ENCODE data around the gene ZNF862. TPM values are rescaled to one million over a fixed set of nuclear protein-coding genes. Genes with fewer than 3 reads are reported as not detected.
"Not testable (repeated sequence)": the region's sequence is repeated elsewhere in the genome, so short reads cannot be mapped to it uniquely, and the experiment has no call there.

ZNF862 gene
- polyA plus RNA-seq, 1 of the 3 experiments (the other 2 are of a cell fraction), result 17.3 TPM

DNA sequence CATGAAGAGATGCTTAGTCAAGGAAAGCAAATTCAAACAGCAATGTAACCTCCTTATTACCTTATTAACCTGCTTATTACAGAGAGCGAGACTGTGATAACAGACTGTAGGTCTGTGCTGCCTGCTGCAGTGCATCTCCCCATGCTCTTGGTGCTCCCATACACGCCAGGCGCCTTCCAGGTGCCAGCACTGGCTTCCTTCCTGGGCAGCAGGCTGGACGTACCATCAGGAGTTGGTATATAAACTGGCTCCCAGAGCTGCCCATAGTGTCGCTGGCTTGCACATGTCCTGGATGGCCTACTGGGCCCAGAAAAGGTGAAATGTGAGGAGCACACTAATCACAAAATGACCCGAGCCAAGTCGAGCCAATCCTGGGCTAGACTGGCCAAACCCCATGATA, 49.1 kb downstream of the ZNF862 start:
- Histone ChIP-seq H3K9me3 (no peaks in the 10 kb centered on the region), H3K27me3 (ENCODE audit: insufficient read depth) (no peaks in the 10 kb centered on the region), H3K79me2 (ENCODE audit: insufficient read depth) (no peaks in the 10 kb centered on the region), H3K27ac (ENCODE audit: low read depth in 2 of 2, low read length in 1 of 2) (no peak overlapping the region), H3K4me2 (no peak overlapping the region), H3K9me2 (no peaks in the 10 kb centered on the region), H3K4me1 (ENCODE audit: control insufficient read depth in 1 of 2, insufficient read depth in 2 of 2, low read depth in 1 of 2, low read length in 1 of 2) (no peaks in the 10 kb centered on the region; a peak in 1 of 4 replicates), H4K20me1 (ENCODE audit: insufficient read depth) (no peaks in the 10 kb centered on the region), H3F3A (replicated peaks; ENCODE audit: insufficient read depth) (no peaks in the 10 kb centered on the region), H3K36me3 (replicated peaks in 1 of 2; ENCODE audit: control insufficient read depth in 1 of 2, insufficient read depth in 2 of 2, low read length in 1 of 2) (no peaks in the 10 kb centered on the region), H3K9ac (no peak overlapping the region), H3K4me3 (ENCODE audit: low read depth in 2 of 2, low read length in 1 of 2) (no peak overlapping the region), H2AFZ (ENCODE audit: low read depth) (no peak overlapping the region)
- DNase-seq, result no peak
- ChIA-PET CTCF (no interaction called here), POLR2A (no interaction called here)
- no peak for TF ChIP-seq SMC3 (IDR thresholded peaks at IDR 0.05; ENCODE audit: low read depth, low read length)
- WGBS (ENCODE audit: low lambda C conversion rate), result 75% methylated on average over 6 of the region's 7 CpGs

- H3K27me3 ChIP-seq (ENCODE audit: insufficient read depth); H3K79me2 ChIP-seq (ENCODE audit: insufficient read depth); CTCF ChIA-PET; H3K4me1 ChIP-seq (ENCODE audit: control insufficient read depth in 1 of 2, insufficient read depth in 2 of 2, low read depth in 1 of 2, low read length in 1 of 2); H3K27ac ChIP-seq (ENCODE audit: low read depth in 2 of 2, low read length in 1 of 2); H4K20me1 ChIP-seq (ENCODE audit: insufficient read depth); H3K9me3 ChIP-seq; H3K4me3 ChIP-seq (ENCODE audit: low read depth in 2 of 2, low read length in 1 of 2); H3K36me3 ChIP-seq (replicated peaks in 1 of 2; ENCODE audit: control insufficient read depth in 1 of 2, insufficient read depth in 2 of 2, low read length in 1 of 2); H2AFZ ChIP-seq (ENCODE audit: low read depth); DNase-seq; H3K9ac ChIP-seq; POLR2A ChIA-PET; H3F3A ChIP-seq (replicated peaks; ENCODE audit: insufficient read depth); H3K9me2 ChIP-seq; H3K4me2 ChIP-seq: not testable (repeated sequence)
- WGBS (ENCODE audit: low lambda C conversion rate), result 23% methylated on average over 2 of the region's 2 CpGs
Measured at GRCh38 chr7:149890715-149891114, 52.5 kb downstream of the ZNF862 start.

DNA sequence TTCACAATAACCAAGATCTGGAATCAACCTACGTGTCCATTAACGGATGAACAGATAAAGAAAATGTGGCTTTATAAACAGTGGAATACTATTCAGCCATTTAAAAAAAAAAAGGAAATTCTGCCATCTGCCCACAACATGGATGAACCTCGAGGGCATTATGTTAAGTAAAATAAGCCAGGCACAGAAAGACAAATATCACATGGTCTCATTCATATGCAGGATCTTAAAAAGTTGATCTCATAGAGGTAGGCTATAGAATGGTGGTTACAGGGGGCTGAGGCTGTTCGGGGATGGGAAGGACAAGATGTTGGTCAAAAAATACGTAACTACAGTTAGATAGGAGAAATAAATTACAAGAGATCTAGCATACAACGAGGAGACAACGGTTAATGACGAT, 56.8 kb downstream of the ZNF862 start:
- H3K4me3 ChIP-seq (ENCODE audit: low read depth in 2 of 2, low read length in 1 of 2); H3K4me2 ChIP-seq; H3K27me3 ChIP-seq (ENCODE audit: insufficient read depth); H3K36me3 ChIP-seq (replicated peaks in 1 of 2; ENCODE audit: control insufficient read depth in 1 of 2, insufficient read depth in 2 of 2, low read length in 1 of 2); H4K20me1 ChIP-seq (ENCODE audit: insufficient read depth); POLR2A ChIA-PET; H3K9me2 ChIP-seq; H3F3A ChIP-seq (replicated peaks; ENCODE audit: insufficient read depth); H3K27ac ChIP-seq (ENCODE audit: low read depth in 2 of 2, low read length in 1 of 2); CTCF ChIA-PET; H3K4me1 ChIP-seq (ENCODE audit: control insufficient read depth in 1 of 2, insufficient read depth in 2 of 2, low read depth in 1 of 2, low read length in 1 of 2); H3K79me2 ChIP-seq (ENCODE audit: insufficient read depth); DNase-seq; H3K9ac ChIP-seq; H2AFZ ChIP-seq (ENCODE audit: low read depth); H3K9me3 ChIP-seq: not testable (repeated sequence)
- WGBS (ENCODE audit: low lambda C conversion rate), result 5% methylated on average over 8 of the region's 8 CpGs

GRCh38 chr7:149907776-149908376, 69.7 kb downstream of the ZNF862 start:
- H3K4me3 ChIP-seq (ENCODE audit: low read depth in 2 of 2, low read length in 1 of 2); H4K20me1 ChIP-seq (ENCODE audit: insufficient read depth); H3K36me3 ChIP-seq (replicated peaks in 1 of 2; ENCODE audit: control insufficient read depth in 1 of 2, insufficient read depth in 2 of 2, low read length in 1 of 2); H3K4me2 ChIP-seq; H3K9me2 ChIP-seq; H3K79me2 ChIP-seq (ENCODE audit: insufficient read depth); H3K9me3 ChIP-seq; H3F3A ChIP-seq (replicated peaks; ENCODE audit: insufficient read depth); H3K4me1 ChIP-seq (ENCODE audit: control insufficient read depth in 1 of 2, insufficient read depth in 2 of 2, low read depth in 1 of 2, low read length in 1 of 2); POLR2A ChIA-PET; H2AFZ ChIP-seq (ENCODE audit: low read depth); DNase-seq; CTCF ChIA-PET; H3K27ac ChIP-seq (ENCODE audit: low read depth in 2 of 2, low read length in 1 of 2); H3K27me3 ChIP-seq (ENCODE audit: insufficient read depth); H3K9ac ChIP-seq: not testable (repeated sequence)
- WGBS (ENCODE audit: low lambda C conversion rate), result 15% methylated on average over 4 of the region's 6 CpGs

DNA sequence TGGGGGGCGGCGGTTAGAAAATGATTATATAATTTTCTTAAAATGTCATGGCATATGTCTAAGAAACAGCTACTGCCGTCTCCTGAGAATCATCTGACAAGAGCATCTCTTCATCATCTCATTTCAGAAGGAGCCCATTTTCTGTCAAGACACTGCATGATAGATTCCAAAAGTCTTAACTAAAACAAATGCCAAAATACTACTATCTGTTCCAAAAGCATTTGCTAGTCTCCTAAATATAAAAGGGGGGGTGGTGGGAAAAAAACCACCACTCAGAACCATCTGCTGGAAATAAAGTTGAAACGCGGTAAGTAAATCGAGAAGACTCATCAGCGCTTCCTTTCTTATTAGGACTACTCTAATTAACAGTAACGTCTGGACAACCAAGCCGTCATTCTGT, 72.0 kb downstream of the ZNF862 start:
- CTCF ChIA-PET; H3K9me3 ChIP-seq; H3F3A ChIP-seq (replicated peaks; ENCODE audit: insufficient read depth); H3K9ac ChIP-seq; POLR2A ChIA-PET; DNase-seq; H4K20me1 ChIP-seq (ENCODE audit: insufficient read depth); H3K4me2 ChIP-seq; H3K79me2 ChIP-seq (ENCODE audit: insufficient read depth); H3K4me3 ChIP-seq (ENCODE audit: low read depth in 2 of 2, low read length in 1 of 2); H3K4me1 ChIP-seq (ENCODE audit: control insufficient read depth in 1 of 2, insufficient read depth in 2 of 2, low read depth in 1 of 2, low read length in 1 of 2); H3K27ac ChIP-seq (ENCODE audit: low read depth in 2 of 2, low read length in 1 of 2); H3K36me3 ChIP-seq (replicated peaks in 1 of 2; ENCODE audit: control insufficient read depth in 1 of 2, insufficient read depth in 2 of 2, low read length in 1 of 2); H2AFZ ChIP-seq (ENCODE audit: low read depth); H3K9me2 ChIP-seq; H3K27me3 ChIP-seq (ENCODE audit: insufficient read depth): not testable (repeated sequence)
- 45% methylated on average over 7 of the region's 9 CpGs for WGBS (ENCODE audit: low lambda C conversion rate)

GRCh38 chr7:149912126-149912525, 74.0 kb downstream of the ZNF862 start:
- H3K9me2 ChIP-seq; H3K9me3 ChIP-seq; H3K4me2 ChIP-seq; H2AFZ ChIP-seq (ENCODE audit: low read depth); H3K36me3 ChIP-seq (replicated peaks in 1 of 2; ENCODE audit: control insufficient read depth in 1 of 2, insufficient read depth in 2 of 2, low read length in 1 of 2); H3K27me3 ChIP-seq (ENCODE audit: insufficient read depth); POLR2A ChIA-PET; H4K20me1 ChIP-seq (ENCODE audit: insufficient read depth); H3K4me1 ChIP-seq (ENCODE audit: control insufficient read depth in 1 of 2, insufficient read depth in 2 of 2, low read depth in 1 of 2, low read length in 1 of 2); H3K27ac ChIP-seq (ENCODE audit: low read depth in 2 of 2, low read length in 1 of 2); H3K9ac ChIP-seq; H3K4me3 ChIP-seq (ENCODE audit: low read depth in 2 of 2, low read length in 1 of 2); DNase-seq; H3F3A ChIP-seq (replicated peaks; ENCODE audit: insufficient read depth); CTCF ChIA-PET; H3K79me2 ChIP-seq (ENCODE audit: insufficient read depth): not testable (repeated sequence)
- 26% methylated on average over 3 of the region's 4 CpGs for WGBS (ENCODE audit: low lambda C conversion rate)
